Raji (cell line): ENCODE results near the gene TAGLN.

Experiments
- POLR2A ChIP-seq: IDR thresholded peaks from 2 replicates; pipeline ENCODE4 v1.6.1; 2011; ENCODE audit warnings: low read depth, low read length, control low read depth; ENCODE audit not compliant: insufficient read depth

The TAGLN gene

GRCh38 chr11:117177534-117178209, 21.5 kb upstream of the TAGLN start:
- no peak for TF ChIP-seq POLR2A

GRCh38 chr11:117178210-117179034, 20.7 kb upstream of the TAGLN start, which contains the start of gene SIDT2:
TSS of gene SIDT2 (plus strand) at chr11:117178743. CDS start at chr11:117179264, 521 bp downstream.
- TF ChIP-seq POLR2A = peak; percentile 74

GRCh38 chr11:117179048-117179999, 19.8 kb upstream of the TAGLN start:
- no peak for TF ChIP-seq POLR2A

- TF ChIP-seq POLR2A = 0 out of 2 replicates have a peak, but pooled peaks have one; percentile 1
Measured at GRCh38 chr11:117180020-117180419, 19.1 kb upstream of the TAGLN start.

- peak; percentile 50 for TF ChIP-seq POLR2A
Measured at GRCh38 chr11:117180661-117181585, 18.2 kb upstream of the TAGLN start.

GRCh38 chr11:117181586-117182550, 17.3 kb upstream of the TAGLN start:
- TF ChIP-seq POLR2A = no peak

- no peak for TF ChIP-seq POLR2A
Measured at GRCh38 chr11:117182551-117182935, 16.6 kb upstream of the TAGLN start.

- no peak for TF ChIP-seq POLR2A
Measured at GRCh38 chr11:117183724-117184349, 15.3 kb upstream of the TAGLN start.

- TF ChIP-seq POLR2A = no peak
Measured at GRCh38 chr11:117185736-117186430, 13.3 kb upstream of the TAGLN start.

- no peak for TF ChIP-seq POLR2A
Measured at GRCh38 chr11:117186431-117186761, 12.8 kb upstream of the TAGLN start.

- no peak for TF ChIP-seq POLR2A
Measured at GRCh38 chr11:117187007-117187406, 12.2 kb upstream of the TAGLN start.

GRCh38 chr11:117187428-117187798, 11.8 kb upstream of the TAGLN start:
- TF ChIP-seq POLR2A = no peak
